H1 (cell line): ENCODE measurements around the gene FMN2. TPM values are rescaled to one million over a fixed set of nuclear protein-coding genes. Genes with fewer than 3 reads are reported as not detected.

Experiments
- CBX8 ChIP-seq: fragments of 300-800, 300-1000 bp; sonication (generic); IDR thresholded peaks from 2 replicates; pipeline ENCODE4 v1.7.1; 2016; ENCODE audit warnings: low read depth, low read length, borderline replicate concordance
- HDAC2 ChIP-seq, 2 experiments: fragments of 300-600 bp in 1 of 2; sonication (generic) in 1 of 2; IDR thresholded peaks; 2 replicates each; pipeline ENCODE4 v1.6.1; 2011 to 2012; ENCODE audit warnings: low read depth in 2 of 2, low read length in 2 of 2, mild to moderate bottlenecking in 2 of 2, moderate library complexity in 2 of 2, borderline replicate concordance in 1 of 2, inconsistent platforms in 1 of 2
- polyA plus RNA-seq, 7 experiments: library from polyadenylated mRNA; depleted of rRNA in 3 of 7; stranded (reverse) in 5 of 7; unstranded in 2 of 7; fragments of >200 nt in 5 of 7; fragments of 200-250 nt in 2 of 7; gene quantifications; 1 replicate in 5 of 7; 2 replicates in 1 of 7; 4 replicates in 1 of 7; pipeline versions ENCODE4 v1.2.1 to v1.2.3, GENCODE V29; 2011 to 2013; ENCODE audit warnings: missing spikeins in 2 of 7, mixed read lengths in 2 of 7
- total RNA-seq: library from RNA; stranded (reverse); fragmentation: NEBNext Ultra II Directional; extraction: Animal tissue kit (Norgen Biotek cat#: 25700); gene quantifications from 2 replicates; pipeline ENCODE4 v1.2.1, GENCODE V29; 2021

FMN2 gene
- total and polyA plus RNA-seq, 2 of the 8 experiments (the other 6 are each of a cell fraction or from before 2014, with no cell fraction given) = 0.83 to 2.0 TPM

GRCh38 chr1:240495601-240496000, 403.9 kb downstream of the FMN2 start (continued):
- no peak for TF ChIP-seq HDAC2 (IDR thresholded peaks at IDR 0.05; ENCODE audit: borderline replicate concordance in 1 of 2, low read depth in 2 of 2, low read length in 2 of 2)
- TF ChIP-seq CBX8 = no peak
